H7 (cell line): ENCODE results near the gene ZNF324B. TPM values are rescaled to one million over a fixed set of nuclear protein-coding genes. Genes with fewer than 3 reads are reported as not detected.
"Not testable (repeated sequence)": the region's sequence is repeated elsewhere in the genome, so short reads cannot be mapped to it uniquely, and the experiment has no call there.

Source experiments
- DNase-seq: peaks from one replicate; pipeline ENCODE4 v3.0.0; 2012
- H3K27me3 ChIP-seq: 2 replicates; pipeline ENCODE4 v1.6.0; 2011; ENCODE audit warnings: mild to moderate bottlenecking, low read length; ENCODE audit not compliant: control insufficient read depth, insufficient read depth
- H3K36me3 ChIP-seq: replicated peaks from 2 replicates; pipeline ENCODE4 v1.5.1; 2011; ENCODE audit warnings: low read length; ENCODE audit not compliant: control insufficient read depth, insufficient read depth
- H3K4me3 ChIP-seq: 2 replicates; pipeline ENCODE4 v1.5.1; 2011; ENCODE audit warnings: low read depth, mild to moderate bottlenecking, control low read depth, low read length, moderate library complexity; ENCODE audit not compliant: insufficient read depth
- total RNA-seq: library from RNA; depleted of rRNA; stranded (reverse); fragments of >200 nt; shearing (Covaris generic); gene quantifications from 2 replicates; pipeline ENCODE4 v1.2.3, GENCODE V29; 2014; rRNA removed

Gene ZNF324B
- total RNA-seq, 1 experiment from 2014 or later = 4.7 TPM

DNA sequence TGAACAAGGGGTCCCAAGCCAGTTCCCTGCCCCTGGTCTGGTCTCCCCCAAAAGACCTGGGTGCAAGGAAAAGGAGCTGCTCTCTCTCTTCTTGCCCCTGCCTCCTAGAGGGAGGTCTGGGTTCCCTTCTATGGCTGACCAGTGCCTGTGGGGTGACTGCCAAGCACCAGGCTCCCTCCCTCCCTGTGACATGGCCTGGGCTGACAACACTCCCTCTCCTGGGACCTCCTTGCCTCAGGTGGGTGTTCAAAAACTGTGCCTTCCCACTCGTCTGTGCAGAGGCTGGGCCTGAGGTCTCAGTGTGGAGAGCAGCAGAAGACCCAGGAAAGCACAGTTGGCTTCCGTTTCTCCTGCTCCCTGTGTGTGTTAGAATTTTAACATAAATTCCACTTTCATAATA, 29.4 kb downstream of the ZNF324B start:
- Histone ChIP-seq H3K4me3 (no peak overlapping the region), H3K36me3 (no peaks in the 10 kb centered on the region), H3K27me3 (no peaks in the 10 kb centered on the region)
- no peak for DNase-seq

DNA sequence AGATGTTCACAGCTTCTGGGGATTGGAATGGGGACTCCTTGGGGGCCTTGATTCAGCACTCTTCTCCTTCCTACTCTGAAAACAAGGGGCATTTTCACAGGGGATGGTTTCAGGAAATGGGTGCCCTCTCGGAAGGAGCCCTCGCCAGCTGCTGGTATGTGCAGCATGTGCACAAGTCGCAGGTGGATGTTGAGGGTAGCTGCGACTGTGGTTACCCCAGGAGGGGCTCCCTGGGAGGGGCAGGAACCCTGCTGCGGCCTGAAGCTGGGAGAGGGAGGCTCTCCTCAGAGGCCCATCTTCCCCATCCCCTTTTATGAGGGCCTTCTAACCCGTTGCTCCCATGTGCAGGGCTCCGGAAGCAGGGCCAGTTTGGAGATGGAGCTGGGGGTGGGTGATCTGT, 30.9 kb downstream of the ZNF324B start:
- DNase-seq = no peak
- Histone ChIP-seq H3K4me3 (no peak overlapping the region), H3K36me3 (no peaks in the 10 kb centered on the region), H3K27me3 (no peaks in the 10 kb centered on the region)

DNA sequence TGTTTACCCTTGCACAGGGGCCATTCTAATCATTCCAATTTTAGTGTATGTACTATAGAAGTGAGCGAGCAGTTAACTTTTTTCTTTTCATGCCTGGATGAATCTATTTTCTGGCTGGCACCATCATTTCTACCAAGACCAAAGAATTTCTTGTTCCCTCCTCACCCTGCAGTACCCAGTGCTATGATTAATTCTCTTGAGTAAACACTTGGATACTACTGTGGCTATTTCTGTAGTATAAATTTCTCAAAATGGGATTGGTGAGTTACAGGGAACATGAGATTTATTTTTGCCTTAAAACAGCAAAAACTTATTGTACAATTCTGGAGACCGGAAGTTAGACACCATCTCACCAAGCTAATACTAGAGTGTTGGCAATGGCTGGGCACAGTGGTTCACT, 32.4 kb downstream of the ZNF324B start:
- DNase-seq = no peak
- no peaks in the 10 kb centered on the region for H3K27me3 ChIP-seq
- H3K4me3 ChIP-seq = no peak overlapping the region
- no peaks in the 10 kb centered on the region for H3K36me3 ChIP-seq

DNA sequence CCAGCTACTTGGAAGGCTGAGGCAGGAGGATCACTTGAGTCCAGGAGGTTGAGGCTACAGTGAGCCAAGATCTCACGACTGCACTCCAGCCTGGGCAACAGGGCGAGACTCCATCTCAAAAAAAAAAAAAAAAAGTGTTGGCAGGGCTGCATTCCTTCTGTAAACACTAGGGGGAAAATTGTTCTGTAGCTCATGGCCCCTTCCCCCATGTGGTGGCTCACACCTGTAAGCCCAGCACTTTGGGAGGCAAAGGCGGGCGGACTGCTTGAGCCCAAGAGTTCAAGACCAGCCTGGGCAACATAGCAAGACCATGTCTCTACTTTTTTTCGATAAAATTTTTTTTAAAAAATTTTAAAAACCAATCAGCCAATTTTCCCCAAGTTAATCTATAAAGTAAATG, 32.9 kb downstream of the ZNF324B start:
- not testable (repeated sequence) for H3K36me3 ChIP-seq, H3K4me3 ChIP-seq, H3K27me3 ChIP-seq
- DNase-seq = peak; percentile 46

DNA sequence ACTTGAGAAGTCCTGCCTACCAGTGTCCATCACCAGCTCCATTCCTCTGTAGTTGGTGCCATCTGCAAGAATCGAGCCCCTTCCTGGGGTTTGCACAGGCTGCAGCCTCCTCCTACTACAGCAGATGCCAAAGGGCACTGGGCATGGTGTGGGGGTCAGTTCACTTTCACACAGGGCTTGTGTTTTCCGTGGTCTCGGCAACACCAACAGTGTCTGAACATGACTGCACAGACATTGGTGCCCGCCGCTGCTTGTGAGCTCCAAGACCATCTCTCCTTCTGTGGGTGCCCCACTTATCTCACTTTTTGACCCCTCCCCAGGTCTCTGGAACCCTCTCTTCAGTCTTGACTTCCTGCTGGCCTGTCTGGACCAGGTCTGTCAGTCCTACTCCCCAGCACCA, 40.0 kb downstream of the ZNF324B start:
- no peak for DNase-seq
- H3K36me3 ChIP-seq = no peaks in the 10 kb centered on the region
- no peak overlapping the region for H3K4me3 ChIP-seq
- H3K27me3 ChIP-seq = no peaks in the 10 kb centered on the region

DNA sequence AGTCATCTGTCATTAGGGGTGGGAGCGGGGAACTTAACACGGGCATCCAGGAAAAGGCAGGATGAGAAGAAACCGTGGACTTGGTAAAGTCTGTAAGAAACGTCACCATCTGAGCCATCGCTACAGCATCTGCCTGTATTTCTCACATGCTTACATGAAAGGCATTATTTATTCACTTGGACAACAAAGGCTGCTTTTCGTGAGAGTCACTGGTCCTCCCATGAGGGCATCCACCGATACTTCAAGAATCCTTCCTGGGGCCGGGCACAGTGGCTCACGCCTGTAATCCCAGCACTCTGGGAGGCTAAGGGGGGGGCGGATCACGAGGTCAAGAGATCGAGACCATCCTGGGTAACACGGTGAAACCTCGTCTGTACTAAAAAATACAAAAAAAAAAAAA, 40.8 kb downstream of the ZNF324B start:
- Histone ChIP-seq H3K27me3 (no peaks in the 10 kb centered on the region), H3K4me3 (no peak overlapping the region), H3K36me3 (no peaks in the 10 kb centered on the region)
- no peak for DNase-seq

DNA sequence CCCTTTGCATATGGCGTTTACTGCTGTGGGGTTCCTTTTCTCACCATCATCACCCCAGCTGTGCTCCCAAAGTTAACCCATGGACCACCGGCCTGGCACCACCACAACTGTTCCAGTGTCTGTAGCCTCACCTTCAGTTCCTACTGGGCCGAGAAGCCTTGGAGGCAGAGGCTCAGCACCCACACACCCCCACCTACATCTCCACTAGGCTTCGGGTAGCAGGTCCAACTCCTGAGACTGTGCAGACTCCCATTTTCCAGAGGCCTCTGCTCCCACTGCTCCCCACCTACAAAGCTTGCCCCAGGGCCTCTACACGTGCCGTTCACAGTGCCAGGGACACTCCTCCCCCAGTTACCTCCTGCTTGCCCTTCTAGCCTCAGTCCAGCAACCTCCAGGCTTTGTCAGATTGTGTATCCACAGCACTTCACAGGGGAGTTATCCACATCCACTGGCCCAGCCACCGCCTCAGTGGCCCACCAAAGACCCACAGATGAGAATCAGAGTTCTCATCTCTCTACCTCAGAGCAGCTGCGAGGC, 46.3 kb downstream of the ZNF324B start:
- peak; percentile 14 for DNase-seq
- H3K27me3 ChIP-seq = no peaks in the 10 kb centered on the region; the same call in 1 of the 2 replicates
- H3K4me3 ChIP-seq = no peak overlapping the region
- no peaks in the 10 kb centered on the region for H3K36me3 ChIP-seq

DNA sequence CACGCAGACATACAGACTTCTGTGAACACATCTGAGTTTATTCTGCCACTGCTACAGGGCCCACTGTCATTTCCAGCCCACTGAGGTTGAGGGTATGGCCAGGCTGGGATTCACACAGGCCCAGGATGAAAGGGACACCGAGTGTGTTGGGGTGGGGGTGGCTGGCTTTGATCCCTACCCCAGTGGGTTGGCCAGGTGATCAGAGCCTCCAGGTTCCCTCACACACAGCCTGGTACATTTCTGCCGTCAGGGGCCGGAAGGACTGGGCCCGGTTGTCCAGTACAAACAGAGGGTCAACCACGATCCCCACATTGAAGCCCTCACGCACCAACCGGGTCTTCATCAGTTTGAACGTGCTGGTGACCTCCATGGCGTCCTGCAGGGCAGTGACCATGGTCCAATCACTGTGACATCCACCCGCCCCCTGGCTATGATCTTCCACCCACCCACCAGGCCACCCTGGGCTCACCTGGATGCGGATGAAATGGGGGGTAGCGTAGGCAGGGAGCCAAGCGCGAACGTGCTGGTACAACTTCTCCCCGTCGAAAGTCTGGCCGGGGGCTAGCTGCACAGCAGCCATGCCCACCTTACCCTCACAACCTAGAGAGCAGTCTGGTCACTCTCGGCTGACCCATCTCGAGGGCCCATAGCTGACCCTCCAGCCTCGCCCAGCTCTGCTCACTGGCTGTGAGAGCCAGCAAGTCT, 47.0 kb downstream of the ZNF324B start:
- Histone ChIP-seq H3K4me3 (peak overlapping the region; percentile 78), H3K36me3 (no peaks in the 10 kb centered on the region), H3K27me3 (no peaks in the 10 kb centered on the region; the same call in 1 of the 2 replicates)
- no peak for DNase-seq

DNA sequence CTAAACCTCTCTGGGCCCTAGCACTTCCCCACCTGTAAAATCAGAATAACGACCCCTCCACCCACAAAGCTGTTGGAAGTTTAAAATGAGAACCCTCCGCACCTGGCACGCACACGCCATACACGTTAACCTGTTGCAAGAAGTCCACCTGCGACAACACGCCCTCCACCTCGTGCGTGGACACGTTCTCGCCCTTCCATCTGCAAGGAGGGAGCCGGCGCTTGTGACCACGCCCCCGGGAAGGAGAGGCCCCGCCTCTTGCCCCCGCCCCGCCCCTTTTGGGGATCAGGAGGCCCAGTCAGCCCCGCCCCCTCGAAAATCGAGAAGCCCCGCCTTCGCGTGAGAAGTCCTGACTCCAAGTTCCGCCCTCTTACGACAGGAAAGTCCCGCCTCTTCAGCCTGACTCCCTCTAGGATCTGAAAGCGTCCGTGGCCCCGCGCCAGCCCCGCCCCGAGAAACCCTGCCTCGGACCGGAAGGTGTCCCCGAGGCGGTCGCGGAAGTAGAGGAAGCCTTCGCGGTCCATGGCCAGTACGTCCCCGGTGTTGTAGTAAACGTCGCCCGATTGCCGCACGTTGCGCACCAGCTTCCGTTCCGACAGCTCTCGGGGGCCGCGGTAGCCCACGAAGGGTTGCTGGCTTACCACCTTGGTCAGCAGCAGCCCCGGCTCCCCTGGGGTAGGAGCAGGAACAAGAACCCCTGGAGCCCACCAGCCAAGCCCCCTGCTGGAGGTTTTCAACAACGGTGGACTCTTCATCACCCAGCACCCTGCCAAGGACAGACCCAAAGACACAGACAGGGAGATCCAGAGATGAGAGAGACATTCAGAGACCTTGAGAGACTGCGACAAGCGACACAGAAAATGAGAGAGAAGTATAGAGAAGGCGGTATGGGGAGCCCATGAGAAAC, 47.9 kb downstream of the ZNF324B start:
- no peaks in the 10 kb centered on the region for H3K36me3 ChIP-seq
- H3K27me3 ChIP-seq = no peaks in the 10 kb centered on the region; the same call in 1 of the 2 replicates
- DNase-seq = peak; percentile 100
- H3K4me3 ChIP-seq = peak overlapping the region; percentile 78

DNA sequence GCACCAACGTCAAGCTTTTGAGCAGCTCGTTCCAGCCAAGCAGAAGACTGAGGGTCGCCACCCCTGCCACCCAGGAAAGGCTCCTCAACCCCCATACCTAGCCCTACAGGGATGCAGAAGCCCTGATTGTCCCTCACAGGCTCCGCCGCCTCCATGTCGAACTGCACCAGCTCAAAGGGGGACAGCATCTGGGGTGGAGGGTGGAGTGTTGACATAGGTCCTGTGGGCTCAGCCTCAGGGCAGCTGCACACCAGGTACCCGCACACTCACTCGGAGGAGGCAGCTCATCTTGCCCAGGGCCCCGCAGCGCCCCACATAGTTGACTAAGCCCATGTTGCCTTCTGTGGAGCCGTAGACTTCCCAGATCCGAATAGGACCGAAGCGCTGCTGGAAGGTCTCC, 48.8 kb downstream of the ZNF324B start:
- peak overlapping the region; percentile 64 for H3K4me3 ChIP-seq
- no peaks in the 10 kb centered on the region for H3K36me3 ChIP-seq
- H3K27me3 ChIP-seq = no peaks in the 10 kb centered on the region; the same call in 1 of the 2 replicates
- DNase-seq = no peak

Other genes starting within 250 kb of the ZNF324B start
- 31.6 and 35.4 TPM in 2 replicates for gene ZNF544, start 222.7 kb upstream of the ZNF324B start, total RNA-seq
- 9.4 and 11.9 TPM in 2 replicates for gene ZNF8, start 172.7 kb upstream of the ZNF324B start, total RNA-seq
- gene ERVK3-1, start 146.2 kb upstream of the ZNF324B start, total RNA-seq = 21.7 and 24.8 TPM in 2 replicates
- 2.6 and 2.7 TPM in 2 replicates for gene ZSCAN22, start 124.6 kb upstream of the ZNF324B start, total RNA-seq
- gene A1BG, start 98.1 kb upstream of the ZNF324B start, total RNA-seq = 33.8 and 45.5 TPM in 2 replicates
- 3.0 and 3.2 TPM in 2 replicates for gene ZNF497, start 88.9 kb upstream of the ZNF324B start, total RNA-seq
- 4.4 and 7.7 TPM in 2 replicates for gene ZNF837, start 70.6 kb upstream of the ZNF324B start, total RNA-seq
- 2,794 and 2,937 TPM in 2 replicates for gene RPS5, start 64.4 kb upstream of the ZNF324B start, total RNA-seq
- gene RNF225, start 56.0 kb upstream of the ZNF324B start, total RNA-seq = 0.70 TPM in 1 of 2 replicates, not detected in the other
- 3.7 and 10.2 TPM in 2 replicates for gene ZNF584, start 43.0 kb upstream of the ZNF324B start, total RNA-seq
- 2.1 and 3.8 TPM in 2 replicates for gene ZNF132, start 11.5 kb upstream of the ZNF324B start, total RNA-seq
- 6.6 and 6.8 TPM in 2 replicates for gene ZNF324, start 15.5 kb downstream of the ZNF324B start, total RNA-seq
- 7.4 and 8.4 TPM in 2 replicates for gene ZNF446, start 24.7 kb downstream of the ZNF324B start, total RNA-seq
- 19.4 and 23.9 TPM in 2 replicates for gene SLC27A5, start 60.4 kb downstream of the ZNF324B start, total RNA-seq
- 12.6 and 20.4 TPM in 2 replicates for gene ZBTB45, start 68.2 kb downstream of the ZNF324B start, total RNA-seq
- gene TRIM28, start 92.4 kb downstream of the ZNF324B start, total RNA-seq = 1,648 and 1,979 TPM in 2 replicates
- gene CHMP2A, start 103.5 kb downstream of the ZNF324B start, total RNA-seq = 85.9 and 96.2 TPM in 2 replicates
- 131 and 188 TPM in 2 replicates for gene UBE2M, start 107.0 kb downstream of the ZNF324B start, total RNA-seq
- gene MZF1, start 121.7 kb downstream of the ZNF324B start, total RNA-seq = 11.0 and 12.5 TPM in 2 replicates